Osteocyte (in vitro differentiated cells): ENCODE data around the gene MRPL55. TPM values are rescaled to one million over a fixed set of nuclear protein-coding genes. Genes with fewer than 3 reads are reported as not detected.

Experiments used
- DNase-seq: peaks from one replicate; pipeline ENCODE4 v3.0.0; 2021; ENCODE audit warnings: mixed read lengths; ENCODE audit not compliant: unreplicated experiment; ENCODE audit errors: extremely low spot score
- H3K27ac Mint-ChIP-seq: one replicate; pipeline ENCODE4 v1.8.0; 2021; ENCODE audit warnings: mild to moderate bottlenecking, mixed read lengths; ENCODE audit not compliant: unreplicated experiment
- H3K27me3 Mint-ChIP-seq: one replicate; pipeline ENCODE4 v1.8.0; 2021; ENCODE audit warnings: mixed read lengths; ENCODE audit not compliant: unreplicated experiment
- H3K36me3 Mint-ChIP-seq: one replicate; pipeline ENCODE4 v1.8.0; 2021; ENCODE audit warnings: mixed read lengths; ENCODE audit not compliant: unreplicated experiment
- H3K4me1 Mint-ChIP-seq: one replicate; pipeline ENCODE4 v1.8.0; 2021; ENCODE audit warnings: mixed read lengths; ENCODE audit not compliant: unreplicated experiment
- H3K4me3 Mint-ChIP-seq: one replicate; pipeline ENCODE4 v1.8.0; 2021; ENCODE audit warnings: mild to moderate bottlenecking, moderate library complexity, mixed read lengths; ENCODE audit not compliant: unreplicated experiment
- H3K9me3 Mint-ChIP-seq: one replicate; pipeline ENCODE4 v1.8.0; 2021; ENCODE audit warnings: mixed read lengths; ENCODE audit not compliant: unreplicated experiment
- total RNA-seq: library from RNA; stranded (reverse); gene quantifications from 2 replicates; pipeline ENCODE4 v1.2.1, GENCODE V29; 2021
- TF ChIP-seq, protein P1 (sequence below): fragments of 200-600 bp; sonication (generic); IDR thresholded peaks from 2 replicates; pipeline ENCODE4 v1.5.0; 2021; ENCODE audit warnings: antibody characterized with exemption, mild to moderate bottlenecking, moderate library complexity

Gene MRPL55
- total RNA-seq, 1 donor from 2014 or later, result 46.1 TPM

DNA sequence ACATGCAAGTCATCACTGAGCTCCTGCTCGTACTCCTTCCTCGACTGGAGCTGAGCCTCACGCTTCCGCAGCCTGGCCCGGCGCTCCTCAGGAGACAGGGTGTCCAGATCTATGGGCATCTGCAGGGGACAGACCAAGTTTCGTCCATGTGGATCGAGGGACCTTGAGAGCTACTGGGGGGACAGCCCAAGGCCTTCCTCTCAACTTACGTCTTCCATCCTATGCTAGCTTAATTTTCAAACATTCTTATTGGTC, 2.4 kb downstream of the MRPL55 start:
- H3K4me3 Mint-ChIP-seq, result no peak overlapping the region

GRCh38 chr1:228105996-228106799, 2.9 kb downstream of the MRPL55 start:
- DNase-seq, result no peak
- Mint-ChIP-seq H3K36me3 (peaks cover 2% of the 10 kb centered on the region), H3K27me3 (no peaks in the 10 kb centered on the region), H3K27ac (no peak overlapping the region), H3K4me3 (peak overlapping the region; percentile 38), H3K9me3 (no peaks in the 10 kb centered on the region), H3K4me1 (peaks cover 34% of the 10 kb centered on the region)
- TF ChIP-seq, protein P1, sequence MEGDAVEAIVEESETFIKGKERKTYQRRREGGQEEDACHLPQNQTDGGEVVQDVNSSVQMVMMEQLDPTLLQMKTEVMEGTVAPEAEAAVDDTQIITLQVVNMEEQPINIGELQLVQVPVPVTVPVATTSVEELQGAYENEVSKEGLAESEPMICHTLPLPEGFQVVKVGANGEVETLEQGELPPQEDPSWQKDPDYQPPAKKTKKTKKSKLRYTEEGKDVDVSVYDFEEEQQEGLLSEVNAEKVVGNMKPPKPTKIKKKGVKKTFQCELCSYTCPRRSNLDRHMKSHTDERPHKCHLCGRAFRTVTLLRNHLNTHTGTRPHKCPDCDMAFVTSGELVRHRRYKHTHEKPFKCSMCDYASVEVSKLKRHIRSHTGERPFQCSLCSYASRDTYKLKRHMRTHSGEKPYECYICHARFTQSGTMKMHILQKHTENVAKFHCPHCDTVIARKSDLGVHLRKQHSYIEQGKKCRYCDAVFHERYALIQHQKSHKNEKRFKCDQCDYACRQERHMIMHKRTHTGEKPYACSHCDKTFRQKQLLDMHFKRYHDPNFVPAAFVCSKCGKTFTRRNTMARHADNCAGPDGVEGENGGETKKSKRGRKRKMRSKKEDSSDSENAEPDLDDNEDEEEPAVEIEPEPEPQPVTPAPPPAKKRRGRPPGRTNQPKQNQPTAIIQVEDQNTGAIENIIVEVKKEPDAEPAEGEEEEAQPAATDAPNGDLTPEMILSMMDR, result no peak

More for the DNA sequence above, 2.4 kb downstream of the MRPL55 start:
- H3K9me3 Mint-ChIP-seq, result no peaks in the 10 kb centered on the region
- H3K27me3 Mint-ChIP-seq, result no peaks in the 10 kb centered on the region
- H3K27ac Mint-ChIP-seq, result no peak overlapping the region
- TF ChIP-seq, protein P1, result no peak
- H3K4me1 Mint-ChIP-seq, result peaks cover 29% of the 10 kb centered on the region
- peaks cover 2% of the 10 kb centered on the region for H3K36me3 Mint-ChIP-seq
- no peak for DNase-seq

DNA sequence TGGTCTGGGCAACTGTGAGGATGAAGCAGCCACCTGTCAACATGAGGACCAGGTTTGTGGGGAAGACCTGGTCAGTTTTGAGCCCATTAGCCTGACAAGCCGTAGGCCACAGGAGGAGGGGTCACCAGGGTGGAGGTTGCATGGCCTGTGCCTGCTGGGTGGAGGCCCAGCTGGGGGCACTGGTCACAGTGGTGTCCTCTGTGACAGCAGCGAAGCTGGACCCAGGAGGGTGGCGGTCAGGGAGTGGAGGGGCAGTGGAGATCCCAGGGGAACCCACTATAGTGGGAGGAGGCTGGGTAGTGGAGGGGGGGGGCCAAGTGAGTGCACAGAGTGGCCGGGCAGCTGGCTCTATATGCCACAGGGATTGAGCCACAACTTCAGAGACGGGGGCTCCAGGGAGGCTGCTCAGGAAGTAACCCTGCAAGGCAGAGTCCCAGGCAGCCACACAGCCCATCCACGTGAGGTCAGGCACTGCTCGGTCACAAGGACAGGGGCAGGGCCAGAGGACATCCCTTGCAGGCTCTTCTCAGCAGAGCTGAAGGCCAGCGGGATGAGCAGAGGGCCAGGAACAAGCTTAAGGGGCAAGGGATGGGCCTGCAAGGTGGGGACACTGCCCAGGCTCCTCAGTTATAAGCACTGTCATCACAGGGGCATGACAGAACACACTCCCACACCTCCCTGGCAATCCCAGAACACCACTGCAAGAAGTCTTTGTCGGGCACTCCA, 3.7 kb downstream of the MRPL55 start:
- H3K36me3 Mint-ChIP-seq, result peaks cover 2% of the 10 kb centered on the region
- TF ChIP-seq, protein P1, result no peak
- peaks cover 34% of the 10 kb centered on the region for H3K4me1 Mint-ChIP-seq
- no peaks in the 10 kb centered on the region for H3K9me3 Mint-ChIP-seq
- H3K4me3 Mint-ChIP-seq, result no peak overlapping the region
- H3K27me3 Mint-ChIP-seq, result no peaks in the 10 kb centered on the region
- DNase-seq, result no peak
- H3K27ac Mint-ChIP-seq, result no peak overlapping the region

GRCh38 chr1:228104526-228105269, 4.4 kb downstream of the MRPL55 start:
- H3K4me3 Mint-ChIP-seq, result peak overlapping the region; percentile 62
- H3K27ac Mint-ChIP-seq, result peak overlapping the region; percentile 32
- TF ChIP-seq, protein P1, result no peak
- H3K4me1 Mint-ChIP-seq, result peaks cover 28% of the 10 kb centered on the region
- no peak for DNase-seq
- H3K27me3 Mint-ChIP-seq, result no peaks in the 10 kb centered on the region
- no peaks in the 10 kb centered on the region for H3K9me3 Mint-ChIP-seq
- H3K36me3 Mint-ChIP-seq, result peaks cover 2% of the 10 kb centered on the region
